OCI-LY7 (cell line): Measurements from ENCODE around the gene A2ML1. TPM values are rescaled to one million over a fixed set of nuclear protein-coding genes. Genes with fewer than 3 reads are reported as not detected.
A peak's percentile ranks its signal among the peaks of the same experiment; 100 is the strongest.
"Not testable (repeated sequence)": the region's sequence is repeated elsewhere in the genome, so short reads cannot be mapped to it uniquely, and the experiment has no call there.

Experiments
- BruUV-seq: library from RNA; stranded (reverse); fragments of 400-500 nt; replicated peaks from 2 replicates; lab custom pipeline; 2021; lab: Mats Ljungman, UMichigan
- CTCF ChIA-PET: fragments of 300-600 bp; sonication (Branson Sonifier 250); formaldehyde crosslinking; loops from one replicate; lab custom pipeline; 2022; ENCODE audit warnings: antibody characterized with exemption; ENCODE audit not compliant: unreplicated experiment; lab: Charles Lee
- POLR2A ChIA-PET: fragments of 300-600 bp; sonication (Branson Sonifier 250); formaldehyde crosslinking; loops from one replicate; lab custom pipeline; 2022; ENCODE audit warnings: antibody characterized with exemption; lab: Charles Lee
- DNase-seq: peaks from one replicate; pipeline ENCODE4 v3.0.0-alpha.2; 2015; ENCODE audit warnings: low spot score
- H2AFZ ChIP-seq: fragments of 200-600 bp; sonication (generic), shearing (Covaris generic); 2 replicates; pipeline ENCODE4 v1.6.1; 2014; ENCODE audit warnings: mild to moderate bottlenecking, antibody characterized with exemption, low read length, moderate library complexity
- H3K27ac ChIP-seq: fragments of 200-600 bp; sonication (generic); 2 replicates; pipeline ENCODE4 v1.5.1; 2014; ENCODE audit warnings: mixed run types, low read depth, mild to moderate bottlenecking, moderate library complexity, low read length, inconsistent platforms; ENCODE audit not compliant: poor library complexity, severe bottlenecking
- H3K36me3 ChIP-seq: fragments of 200-600 bp; sonication (generic); 2 replicates; pipeline ENCODE4 v1.6.1; 2014; ENCODE audit warnings: mild to moderate bottlenecking, antibody characterized with exemption, low read length, moderate library complexity, mixed read lengths; ENCODE audit not compliant: insufficient read depth
- H3K4me1 ChIP-seq: fragments of 200-600 bp; sonication (generic); 2 replicates; pipeline ENCODE4 v1.5.1; 2014; ENCODE audit warnings: mild to moderate bottlenecking, low read length; ENCODE audit not compliant: insufficient read depth, poor library complexity, severe bottlenecking
- H3K4me2 ChIP-seq: fragments of 200-600 bp; sonication (generic); 2 replicates; pipeline ENCODE4 v1.6.1; 2014; ENCODE audit warnings: mild to moderate bottlenecking, low read length
- H3K4me3 ChIP-seq: fragments of 200-600 bp; sonication (generic); 2 replicates; pipeline ENCODE4 v1.5.1; 2014; ENCODE audit warnings: mild to moderate bottlenecking, low read depth, low read length; ENCODE audit not compliant: poor library complexity, severe bottlenecking
- H3K79me2 ChIP-seq: fragments of 200-600 bp; sonication (generic); 2 replicates; pipeline ENCODE4 v1.6.1; 2016; ENCODE audit warnings: low read depth, mild to moderate bottlenecking, low read length, moderate library complexity, mixed read lengths; ENCODE audit not compliant: insufficient read depth
- H3K9me2 ChIP-seq: fragments of 200-600 bp; sonication (generic); 2 replicates; pipeline ENCODE4 v1.6.1; 2016; ENCODE audit warnings: mild to moderate bottlenecking, low read length, mixed read lengths; ENCODE audit not compliant: insufficient read depth
- H3K9me3 ChIP-seq: fragments of 200-600 bp; sonication (generic); 2 replicates; pipeline ENCODE4 v1.6.1; 2014; ENCODE audit warnings: mild to moderate bottlenecking, mixed run types, low read length, mixed read lengths
- H4K20me1 ChIP-seq: fragments of 200-600 bp; sonication (generic); 2 replicates; pipeline ENCODE4 v1.6.1; 2014; ENCODE audit warnings: mild to moderate bottlenecking, antibody characterized with exemption, low read length, moderate library complexity, mixed read lengths; ENCODE audit not compliant: insufficient read depth
- EZH2phosphoT487 ChIP-seq: fragments of 200-600 bp; sonication (generic); IDR thresholded peaks from 2 replicates; pipeline ENCODE4 v1.6.1; 2018; ENCODE audit warnings: low read depth, borderline replicate concordance, mild to moderate bottlenecking, mixed run types, antibody characterized with exemption, low read length, moderate library complexity, mixed read lengths
- intact Hi-C: fragments of 100-400 bp; cut with micrococcal nuclease; formaldehyde crosslinking; loops from one replicate; pipeline ENCODE4 v1.10.0; 2022; ENCODE audit not compliant: unreplicated experiment
- total RNA-seq, 2 experiments: library from RNA; depleted of rRNA in 1 of 2; stranded (reverse); fragments of >200 nt in 1 of 2; shearing (Covaris generic) in 1 of 2; gene quantifications; 2 replicates each; pipeline ENCODE4 v1.2.3, GENCODE V29; 2014 to 2022
- TF ChIP-seq, protein P1 (sequence below): fragments of 200-600 bp; sonication (generic); conservative IDR thresholded peaks from 2 replicates; pipeline ENCODE4 v1.5.1; 2014; ENCODE audit warnings: mild to moderate bottlenecking, antibody characterized with exemption, low read length, moderate library complexity, mixed read lengths

A2ML1 gene
- total RNA-seq, 2 experiments from 2014 or later: not detected

GRCh38 chr12:8917031-8917430, 94.6 kb downstream of the A2ML1 start:
- Histone ChIP-seq H3K9me3 (no peaks in the 10 kb centered on the region), H3K36me3 (peaks cover 25% of the 10 kb centered on the region), H3K4me3 (no peak overlapping the region), H3K4me2 (peak overlapping the region; percentile 89; the same call in 1 of the 2 replicates), H3K27ac (no peak overlapping the region), H3K79me2 (peaks cover 16% of the 10 kb centered on the region; the same call in 1 of the 2 replicates), H3K4me1 (peaks cover 32% of the 10 kb centered on the region), H2AFZ (no peak overlapping the region), H4K20me1 (no peaks in the 10 kb centered on the region), H3K9me2 (no peaks in the 10 kb centered on the region)
- ChIA-PET POLR2A (interaction anchor here (0.6 to 1.0 kb wide), 2 partner anchors 220 to 365 kb away, joined by 3 read pairs; partner anchors contain the start of gene RIMKLB), CTCF (no interaction called here)
- DNase-seq: no peak
- no TSS peak for BruUV-seq
- TF ChIP-seq, protein P1, sequence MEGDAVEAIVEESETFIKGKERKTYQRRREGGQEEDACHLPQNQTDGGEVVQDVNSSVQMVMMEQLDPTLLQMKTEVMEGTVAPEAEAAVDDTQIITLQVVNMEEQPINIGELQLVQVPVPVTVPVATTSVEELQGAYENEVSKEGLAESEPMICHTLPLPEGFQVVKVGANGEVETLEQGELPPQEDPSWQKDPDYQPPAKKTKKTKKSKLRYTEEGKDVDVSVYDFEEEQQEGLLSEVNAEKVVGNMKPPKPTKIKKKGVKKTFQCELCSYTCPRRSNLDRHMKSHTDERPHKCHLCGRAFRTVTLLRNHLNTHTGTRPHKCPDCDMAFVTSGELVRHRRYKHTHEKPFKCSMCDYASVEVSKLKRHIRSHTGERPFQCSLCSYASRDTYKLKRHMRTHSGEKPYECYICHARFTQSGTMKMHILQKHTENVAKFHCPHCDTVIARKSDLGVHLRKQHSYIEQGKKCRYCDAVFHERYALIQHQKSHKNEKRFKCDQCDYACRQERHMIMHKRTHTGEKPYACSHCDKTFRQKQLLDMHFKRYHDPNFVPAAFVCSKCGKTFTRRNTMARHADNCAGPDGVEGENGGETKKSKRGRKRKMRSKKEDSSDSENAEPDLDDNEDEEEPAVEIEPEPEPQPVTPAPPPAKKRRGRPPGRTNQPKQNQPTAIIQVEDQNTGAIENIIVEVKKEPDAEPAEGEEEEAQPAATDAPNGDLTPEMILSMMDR: no peak
- TF ChIP-seq EZH2phosphoT487: no peak
- intact Hi-C loops: no loop called here

- no peaks in the 10 kb centered on the region for H3K9me2 ChIP-seq
- no peak for TF ChIP-seq EZH2phosphoT487
- TF ChIP-seq, protein P1: no peak
- H4K20me1 ChIP-seq: no peaks in the 10 kb centered on the region
- no peak for DNase-seq
- no peak overlapping the region for H3K27ac ChIP-seq
- no peak overlapping the region for H3K4me3 ChIP-seq
- intact Hi-C loops: no loop called here
- H3K4me1 ChIP-seq: peaks cover 32% of the 10 kb centered on the region
- no peaks in the 10 kb centered on the region for H3K9me3 ChIP-seq
- no TSS peak for BruUV-seq
- H2AFZ ChIP-seq: no peak overlapping the region
- CTCF ChIA-PET: no interaction called here
- H3K79me2 ChIP-seq: peaks cover 16% of the 10 kb centered on the region; the same call in 1 of the 2 replicates
- POLR2A ChIA-PET: interaction anchor here (0.6 to 1.0 kb wide), 3 partner anchors 220 to 364 kb away, joined by 3 to 5 read pairs (median 3); partner anchors contain the start of gene RIMKLB
- H3K36me3 ChIP-seq: peaks cover 32% of the 10 kb centered on the region
- no peak overlapping the region for H3K4me2 ChIP-seq
Measured at GRCh38 chr12:8917751-8918150, 95.3 kb downstream of the A2ML1 start.

DNA sequence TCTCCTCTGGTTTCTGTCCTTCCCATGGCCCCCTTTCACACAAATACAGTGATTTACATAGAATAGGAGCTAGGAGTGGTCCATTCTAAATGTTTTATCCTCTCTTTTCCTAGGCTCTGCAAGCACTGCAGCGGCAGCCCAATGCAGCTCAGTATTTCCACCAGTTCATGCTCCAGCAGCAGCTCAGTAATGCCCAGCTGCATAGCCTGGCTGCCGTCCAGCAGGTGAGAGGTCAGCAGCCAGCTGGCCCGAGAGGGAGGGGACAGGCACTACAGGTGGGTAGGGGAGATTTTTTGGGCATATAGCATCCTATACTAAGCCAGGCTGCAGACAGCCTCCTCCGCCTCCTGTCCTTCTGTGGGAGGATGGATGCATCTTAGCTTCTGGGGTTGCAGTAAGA, 97.2 kb downstream of the A2ML1 start:
- DNase-seq, H3K9me2 ChIP-seq, intact Hi-C loops, H3K9me3 ChIP-seq, BruUV-seq, POLR2A ChIA-PET, H3K27ac ChIP-seq, H3K4me2 ChIP-seq, H4K20me1 ChIP-seq, CTCF ChIA-PET, H2AFZ ChIP-seq, H3K4me3 ChIP-seq: not testable (repeated sequence)
- Histone ChIP-seq H3K4me1 (peaks cover 18% of the 10 kb centered on the region), H3K79me2 (peaks cover 16% of the 10 kb centered on the region; the same call in 1 of the 2 replicates), H3K36me3 (peaks cover 39% of the 10 kb centered on the region)
